Fibroblast of skin of back (primary cell): ENCODE results near the gene TSPO.
"Not testable (repeated sequence)": the region's sequence is repeated elsewhere in the genome, so short reads cannot be mapped to it uniquely, and the experiment has no call there.

ENCODE experiments used
- DNase-seq: peaks from one replicate; pipeline ENCODE4 v3.0.0-alpha.2; 2013

The TSPO gene

GRCh38 chr22:43131773-43132501 lies 19.4 kb upstream of the TSPO start:
- DNase-seq: no peak

- DNase-seq: no peak
Measured at GRCh38 chr22:43133401-43133800, 18.0 kb upstream of the TSPO start.

GRCh38 chr22:43134553-43134952 lies 16.8 kb upstream of the TSPO start:
- no peak for DNase-seq

GRCh38 chr22:43135565-43135964 lies 15.8 kb upstream of the TSPO start:
- DNase-seq: no peak

- peak; percentile 32 for DNase-seq
Measured at GRCh38 chr22:43136255-43136654, 15.1 kb upstream of the TSPO start.

GRCh38 chr22:43136801-43137200 lies 14.6 kb upstream of the TSPO start:
- DNase-seq: no peak

- DNase-seq: peak; percentile 79
Measured at GRCh38 chr22:43142880-43143562, 8.3 kb upstream of the TSPO start, which contains the start of gene MCAT. Gene MCAT (minus strand): TSS chr22:43143398. CDS start chr22:43143348, 50 bp downstream.

- no peak for DNase-seq
Measured at GRCh38 chr22:43144949-43145348, 6.4 kb upstream of the TSPO start.

GRCh38 chr22:43145371-43145770 lies 6.0 kb upstream of the TSPO start:
- DNase-seq: not testable (repeated sequence)

GRCh38 chr22:43146332-43146731 lies 5.0 kb upstream of the TSPO start:
- DNase-seq: not testable (repeated sequence)

GRCh38 chr22:43147821-43148220 lies 3.5 kb upstream of the TSPO start:
- no peak for DNase-seq

- DNase-seq: no peak
Measured at GRCh38 chr22:43148581-43148980, 2.8 kb upstream of the TSPO start.

- DNase-seq: no peak
Measured at GRCh38 chr22:43150731-43151206, 590 bp upstream of the TSPO start.

GRCh38 chr22:43152003-43152356 lies 621 bp downstream of the TSPO start:
- no peak for DNase-seq

- DNase-seq: peak; percentile 61
Measured at GRCh38 chr22:43152357-43153071, 1.2 kb downstream of the TSPO start.

GRCh38 chr22:43153899-43154298 lies 2.5 kb downstream of the TSPO start:
- DNase-seq: no peak

GRCh38 chr22:43154887-43155536 lies 3.7 kb downstream of the TSPO start:
- DNase-seq: no peak

GRCh38 chr22:43155789-43156188 lies 4.4 kb downstream of the TSPO start:
- DNase-seq: no peak

GRCh38 chr22:43156413-43156812 lies 5.1 kb downstream of the TSPO start:
- DNase-seq: no peak

GRCh38 chr22:43157874-43158546 lies 6.7 kb downstream of the TSPO start:
- DNase-seq: no peak

- no peak for DNase-seq
Measured at GRCh38 chr22:43158778-43159483, 7.6 kb downstream of the TSPO start.
